GM13977 (cell line): Measurements from ENCODE around the gene CYTH1.

Source experiments
- DNase-seq: peaks from one replicate; pipeline ENCODE4 v3.0.0; 2012; ENCODE audit warnings: low spot score
- CTCF ChIP-seq: IDR thresholded peaks from 2 replicates; pipeline ENCODE4 v1.5.1; 2012; ENCODE audit warnings: mild to moderate bottlenecking, control low read depth; ENCODE audit not compliant: insufficient read depth; ENCODE audit errors: extremely low read depth, missing control alignments
- in situ Hi-C: fragments of 300-500 bp; cut with MboI; formaldehyde crosslinking; loops from one replicate; pipeline ENCODE4 v1.12.0; 2022; ENCODE audit warnings: low sequenced_read_pairs, low pct_unique_long_range_greater_than_20kb, mixed read lengths, inconsistent platforms; ENCODE audit not compliant: unreplicated experiment

CYTH1 gene

GRCh38 chr17:78692460-78693010, 89.5 kb downstream of the CYTH1 start:
- in situ Hi-C loops: no loop called here
- DNase-seq: no peak
- no peak for TF ChIP-seq CTCF

- no peak for DNase-seq
- in situ Hi-C loops: no loop called here
- peak; percentile 28 for TF ChIP-seq CTCF
Observed at GRCh38 chr17:78689029-78689428, 93.0 kb downstream of the CYTH1 start.

GRCh38 chr17:78687944-78688343, 94.1 kb downstream of the CYTH1 start:
- in situ Hi-C loops: no loop called here

GRCh38 chr17:78687125-78687524, 94.9 kb downstream of the CYTH1 start:
- in situ Hi-C loops: no loop called here
- DNase-seq: no peak
- TF ChIP-seq CTCF: no peak

More at GRCh38 chr17:78687944-78688343, 94.1 kb downstream of the CYTH1 start:
- no peak for TF ChIP-seq CTCF
- DNase-seq: no peak

- in situ Hi-C loops: no loop called here
- no peak for DNase-seq
Observed at GRCh38 chr17:78684026-78684425, 98.0 kb downstream of the CYTH1 start.

GRCh38 chr17:78683408-78683961, 98.6 kb downstream of the CYTH1 start:
- in situ Hi-C loops: no loop called here
- no peak for TF ChIP-seq CTCF
- DNase-seq: no peak

More at GRCh38 chr17:78684026-78684425, 98.0 kb downstream of the CYTH1 start:
- no peak for TF ChIP-seq CTCF
